ENCODE results near the gene CADM3.

DNA sequence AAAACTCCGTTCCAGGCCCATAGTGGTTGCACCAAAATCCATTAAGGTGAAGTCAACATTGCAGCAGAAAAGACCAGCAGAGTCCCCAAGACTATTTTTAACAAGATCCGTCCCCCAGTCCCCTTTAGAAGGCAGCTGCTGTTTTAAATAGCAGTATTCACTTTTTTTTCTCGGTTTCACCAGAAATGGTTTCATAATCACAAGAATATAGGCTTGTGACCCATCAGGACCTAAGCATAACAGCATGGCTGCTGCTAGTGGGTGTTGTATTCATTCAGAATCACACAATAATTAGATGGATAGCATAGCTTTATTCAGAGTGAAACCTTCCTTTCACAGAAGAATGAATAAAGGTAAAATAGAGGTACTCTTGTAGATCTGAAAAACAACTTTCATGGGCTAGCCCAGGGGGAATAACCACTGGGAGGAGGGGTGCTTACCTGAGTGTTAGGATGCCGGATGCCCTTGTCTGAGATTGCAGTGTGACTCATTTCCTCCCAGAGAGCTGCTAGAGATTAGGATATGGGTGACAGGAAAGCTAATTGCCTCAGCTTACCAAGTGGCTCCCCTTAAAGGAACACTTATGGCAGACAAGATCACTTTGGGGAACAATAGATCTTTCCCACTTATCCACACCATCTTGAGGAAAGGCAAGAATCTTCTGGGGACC lies 68.3 kb downstream of the CADM3 start:
- TF ChIP-seq, protein P1, sequence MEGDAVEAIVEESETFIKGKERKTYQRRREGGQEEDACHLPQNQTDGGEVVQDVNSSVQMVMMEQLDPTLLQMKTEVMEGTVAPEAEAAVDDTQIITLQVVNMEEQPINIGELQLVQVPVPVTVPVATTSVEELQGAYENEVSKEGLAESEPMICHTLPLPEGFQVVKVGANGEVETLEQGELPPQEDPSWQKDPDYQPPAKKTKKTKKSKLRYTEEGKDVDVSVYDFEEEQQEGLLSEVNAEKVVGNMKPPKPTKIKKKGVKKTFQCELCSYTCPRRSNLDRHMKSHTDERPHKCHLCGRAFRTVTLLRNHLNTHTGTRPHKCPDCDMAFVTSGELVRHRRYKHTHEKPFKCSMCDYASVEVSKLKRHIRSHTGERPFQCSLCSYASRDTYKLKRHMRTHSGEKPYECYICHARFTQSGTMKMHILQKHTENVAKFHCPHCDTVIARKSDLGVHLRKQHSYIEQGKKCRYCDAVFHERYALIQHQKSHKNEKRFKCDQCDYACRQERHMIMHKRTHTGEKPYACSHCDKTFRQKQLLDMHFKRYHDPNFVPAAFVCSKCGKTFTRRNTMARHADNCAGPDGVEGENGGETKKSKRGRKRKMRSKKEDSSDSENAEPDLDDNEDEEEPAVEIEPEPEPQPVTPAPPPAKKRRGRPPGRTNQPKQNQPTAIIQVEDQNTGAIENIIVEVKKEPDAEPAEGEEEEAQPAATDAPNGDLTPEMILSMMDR (IDR thresholded peaks at IDR 0.05), result no peak
- no peak for TF ChIP-seq POLR2AphosphoS5 (IDR thresholded peaks at IDR 0.05)
